Keratinocyte (primary cell): ENCODE data around the gene TAB2.

Source experiments
- EZH2 ChIP-seq: IDR thresholded peaks from one replicate; pipeline ENCODE4 v1.6.1; 2012; ENCODE audit warnings: inconsistent platforms, mild to moderate bottlenecking, low read length, moderate library complexity
- TF ChIP-seq, protein P1 (sequence below), 3 experiments: IDR thresholded peaks in 1 of 3; conservative IDR thresholded peaks in 1 of 3; optimal IDR thresholded peaks in 1 of 3; 2 replicates in 2 of 3; 3 replicates in 1 of 3; pipeline versions ENCODE3 to v1.5.1; 2011; ENCODE audit warnings: low read length in 3 of 3, mild to moderate bottlenecking in 3 of 3, moderate library complexity in 2 of 3, control low read depth in 1 of 3, inconsistent platforms in 1 of 3; ENCODE audit not compliant: insufficient read depth in 2 of 3; ENCODE audit errors: extremely low read depth in 1 of 3

DNA sequence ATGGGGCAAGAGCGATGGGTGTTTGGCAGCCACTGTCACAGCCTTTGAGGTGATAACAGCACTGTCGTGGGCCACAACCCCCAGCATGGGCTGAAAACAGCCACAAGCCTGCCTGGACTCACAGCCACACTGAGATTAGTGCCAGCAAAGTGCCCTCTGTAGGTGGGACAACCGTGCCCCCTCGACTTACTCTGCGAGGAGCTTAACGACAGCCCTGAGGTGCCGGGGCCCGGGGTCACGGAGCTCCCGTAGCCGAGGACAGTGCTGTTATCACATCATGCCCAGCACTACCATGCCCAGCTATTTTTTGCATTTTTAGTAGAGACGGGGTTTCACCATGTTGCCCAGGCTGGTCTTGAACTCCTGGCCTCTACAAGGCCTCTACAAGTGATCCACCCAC, 119.1 kb downstream of the TAB2 start:
- TF ChIP-seq, protein P1, sequence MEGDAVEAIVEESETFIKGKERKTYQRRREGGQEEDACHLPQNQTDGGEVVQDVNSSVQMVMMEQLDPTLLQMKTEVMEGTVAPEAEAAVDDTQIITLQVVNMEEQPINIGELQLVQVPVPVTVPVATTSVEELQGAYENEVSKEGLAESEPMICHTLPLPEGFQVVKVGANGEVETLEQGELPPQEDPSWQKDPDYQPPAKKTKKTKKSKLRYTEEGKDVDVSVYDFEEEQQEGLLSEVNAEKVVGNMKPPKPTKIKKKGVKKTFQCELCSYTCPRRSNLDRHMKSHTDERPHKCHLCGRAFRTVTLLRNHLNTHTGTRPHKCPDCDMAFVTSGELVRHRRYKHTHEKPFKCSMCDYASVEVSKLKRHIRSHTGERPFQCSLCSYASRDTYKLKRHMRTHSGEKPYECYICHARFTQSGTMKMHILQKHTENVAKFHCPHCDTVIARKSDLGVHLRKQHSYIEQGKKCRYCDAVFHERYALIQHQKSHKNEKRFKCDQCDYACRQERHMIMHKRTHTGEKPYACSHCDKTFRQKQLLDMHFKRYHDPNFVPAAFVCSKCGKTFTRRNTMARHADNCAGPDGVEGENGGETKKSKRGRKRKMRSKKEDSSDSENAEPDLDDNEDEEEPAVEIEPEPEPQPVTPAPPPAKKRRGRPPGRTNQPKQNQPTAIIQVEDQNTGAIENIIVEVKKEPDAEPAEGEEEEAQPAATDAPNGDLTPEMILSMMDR (optimal IDR thresholded peaks at IDR 0.05 in 1 of 3, IDR thresholded peaks at IDR 0.05 in 1 of 3, conservative IDR thresholded peaks at IDR 0.05 in 1 of 3; ENCODE audit: extremely low read depth in 1 of 3, insufficient read depth in 2 of 3, low read length in 3 of 3) = no peak
- TF ChIP-seq EZH2 = no peak
